Measurements from ENCODE around the gene C1orf210. TPM values are rescaled to one million over a fixed set of nuclear protein-coding genes. Genes with fewer than 3 reads are reported as not detected.

Gene C1orf210
- total and polyA plus RNA-seq, 9 of the 15 experiments (the other 6 are each of a cell fraction or from before 2014, with no cell fraction given): 0.21 TPM; not detected in 8

DNA sequence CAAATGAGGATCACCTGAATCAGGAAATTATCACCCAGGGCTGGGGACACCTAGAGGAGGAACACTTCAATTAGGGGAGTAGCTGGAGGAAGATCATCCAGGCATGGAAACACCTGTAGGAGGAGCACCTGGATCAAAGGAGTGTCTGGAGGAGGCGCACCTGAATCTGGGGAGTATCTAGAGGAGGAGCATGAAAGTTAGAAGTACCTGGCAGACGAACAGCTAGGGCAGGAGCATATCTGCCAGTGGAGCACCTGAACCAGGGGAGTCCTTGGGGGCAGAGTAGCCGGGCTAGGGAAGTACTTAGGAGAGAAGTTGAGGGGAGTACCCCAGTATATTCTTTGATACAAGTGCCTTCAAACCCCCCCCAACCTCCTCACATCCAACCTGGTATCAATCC lies 1.3 kb downstream of the C1orf210 start:
- no peaks in the 10 kb centered on the region for H3K79me2 ChIP-seq (ENCODE audit: control insufficient read depth, insufficient read depth, low read length)
- ChIA-PET CTCF (ENCODE audit: low intra/inter-chr PET ratio) (no interaction called here), POLR2A (interaction anchor here (0.5 to 1.6 kb wide), 3 partner anchors 9 to 130 kb away, joined by 3 to 4 read pairs (median 3); no protein-coding TSS in a partner anchor)
- H3K4me1 ChIP-seq (replicated peaks in 1 of 2; ENCODE audit: control insufficient read depth in 2 of 2, insufficient read depth in 2 of 2, low read length in 2 of 2): peaks cover 0 to 16% of the 10 kb centered on the region in 2 experiments; a peak in 3 of 5 replicates
- no peak overlapping the region for H2AFZ ChIP-seq (ENCODE audit: low read depth, low read length)
- intact Hi-C loops (cut with micrococcal nuclease): no loop called here
- in situ Hi-C loops (cut with MboI): no loop called here
- H3K27ac ChIP-seq (ENCODE audit: extremely low read depth, low read depth, low read length): no peak overlapping the region
- no peak overlapping the region for H3K4me2 ChIP-seq (ENCODE audit: insufficient read depth, low read length)
- DNase-seq (ENCODE audit: extremely low read depth in 1 of 4, low spot score in 3 of 4) (no peak), ATAC-seq (no peak), FAIRE-seq (no peak)
- 5% methylated on average over 3 of the region's 3 CpGs for WGBS (ENCODE audit: insufficient coverage, low coverage, missing lambda C conversion rate)
- H4K20me1 ChIP-seq (replicated peaks; ENCODE audit: control insufficient read depth, insufficient read depth, low read length): peaks cover 8% of the 10 kb centered on the region
- no peak overlapping the region for H3K9ac ChIP-seq (ENCODE audit: insufficient read depth in 1 of 2, low read depth in 2 of 2, low read length in 2 of 2)
- H3K4me3 ChIP-seq: no peak overlapping the region
- peaks cover 3% of the 10 kb centered on the region for H3K9me1 ChIP-seq (ENCODE audit: control insufficient read depth, insufficient read depth, low read length)
- TF ChIP-seq STAT5B (CRISPR knock-in tag; IDR thresholded peaks at IDR 0.05) (no peak), CHD1 (IDR thresholded peaks at IDR 0.05; ENCODE audit: low read length) (no peak), HDAC3 (IDR thresholded peaks at IDR 0.05; ENCODE audit: borderline replicate concordance, partially characterized antibody) (no peak), TCF7 (IDR thresholded peaks at IDR 0.05; ENCODE audit: borderline replicate concordance) (no peak), SREBF1 (IDR thresholded peaks at IDR 0.05; ENCODE audit: borderline replicate concordance, low read depth, low read length) (no peak), ZNF639 (CRISPR knock-in tag; conservative IDR thresholded peaks at IDR 0.05 in 1 of 2, IDR thresholded peaks at IDR 0.05 in 1 of 2) (no peak), NEUROD1 (IDR thresholded peaks at IDR 0.05; ENCODE audit: borderline replicate concordance, low read depth, low read length, partially characterized antibody) (no peak), ZNF354B (CRISPR knock-in tag; IDR thresholded peaks at IDR 0.05) (no peak), ZNF274 (IDR thresholded peaks at IDR 0.05; ENCODE audit: borderline replicate concordance, low read depth, low read length) (no peak), ZNF785 (CRISPR knock-in tag; IDR thresholded peaks at IDR 0.05) (no peak), ZNF217 (CRISPR knock-in tag; IDR thresholded peaks at IDR 0.05) (no peak), TBL1XR1 (IDR thresholded peaks at IDR 0.05; ENCODE audit: low read length in 2 of 2) (no peak), CEBPB (tag; IDR thresholded peaks at IDR 0.05) (no peak), RFX1 (IDR thresholded peaks at IDR 0.05) (no peak)
- TF ChIP-seq, protein P1, sequence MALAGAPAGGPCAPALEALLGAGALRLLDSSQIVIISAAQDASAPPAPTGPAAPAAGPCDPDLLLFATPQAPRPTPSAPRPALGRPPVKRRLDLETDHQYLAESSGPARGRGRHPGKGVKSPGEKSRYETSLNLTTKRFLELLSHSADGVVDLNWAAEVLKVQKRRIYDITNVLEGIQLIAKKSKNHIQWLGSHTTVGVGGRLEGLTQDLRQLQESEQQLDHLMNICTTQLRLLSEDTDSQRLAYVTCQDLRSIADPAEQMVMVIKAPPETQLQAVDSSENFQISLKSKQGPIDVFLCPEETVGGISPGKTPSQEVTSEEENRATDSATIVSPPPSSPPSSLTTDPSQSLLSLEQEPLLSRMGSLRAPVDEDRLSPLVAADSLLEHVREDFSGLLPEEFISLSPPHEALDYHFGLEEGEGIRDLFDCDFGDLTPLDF (CRISPR knock-in tag; IDR thresholded peaks at IDR 0.05): no peak
- TF ChIP-seq, protein P2, sequence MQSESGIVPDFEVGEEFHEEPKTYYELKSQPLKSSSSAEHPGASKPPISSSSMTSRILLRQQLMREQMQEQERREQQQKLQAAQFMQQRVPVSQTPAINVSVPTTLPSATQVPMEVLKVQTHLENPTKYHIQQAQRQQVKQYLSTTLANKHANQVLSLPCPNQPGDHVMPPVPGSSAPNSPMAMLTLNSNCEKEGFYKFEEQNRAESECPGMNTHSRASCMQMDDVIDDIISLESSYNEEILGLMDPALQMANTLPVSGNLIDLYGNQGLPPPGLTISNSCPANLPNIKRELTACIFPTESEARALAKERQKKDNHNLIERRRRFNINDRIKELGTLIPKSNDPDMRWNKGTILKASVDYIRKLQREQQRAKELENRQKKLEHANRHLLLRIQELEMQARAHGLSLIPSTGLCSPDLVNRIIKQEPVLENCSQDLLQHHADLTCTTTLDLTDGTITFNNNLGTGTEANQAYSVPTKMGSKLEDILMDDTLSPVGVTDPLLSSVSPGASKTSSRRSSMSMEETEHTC (IDR thresholded peaks at IDR 0.05): no peak
- TF ChIP-seq, protein P3, sequence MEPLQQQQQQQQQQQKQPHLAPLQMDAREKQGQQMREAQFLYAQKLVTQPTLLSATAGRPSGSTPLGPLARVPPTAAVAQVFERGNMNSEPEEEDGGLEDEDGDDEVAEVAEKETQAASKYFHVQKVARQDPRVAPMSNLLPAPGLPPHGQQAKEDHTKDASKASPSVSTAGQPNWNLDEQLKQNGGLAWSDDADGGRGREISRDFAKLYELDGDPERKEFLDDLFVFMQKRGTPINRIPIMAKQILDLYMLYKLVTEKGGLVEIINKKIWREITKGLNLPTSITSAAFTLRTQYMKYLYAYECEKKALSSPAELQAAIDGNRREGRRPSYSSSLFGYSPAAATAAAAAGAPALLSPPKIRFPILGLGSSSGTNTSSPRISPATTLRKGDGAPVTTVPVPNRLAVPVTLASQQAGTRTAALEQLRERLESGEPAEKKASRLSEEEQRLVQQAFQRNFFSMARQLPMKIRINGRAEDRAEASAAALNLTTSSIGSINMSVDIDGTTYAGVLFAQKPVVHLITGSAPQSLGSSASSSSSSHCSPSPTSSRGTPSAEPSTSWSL (CRISPR knock-in tag; IDR thresholded peaks at IDR 0.05; ENCODE audit: borderline replicate concordance): no peak
- H3K9me3 ChIP-seq (replicated peaks; ENCODE audit: control insufficient read depth, insufficient read depth, low read depth, low read length): no peaks in the 10 kb centered on the region
- no TSS peak for BruUV-seq (replicated peaks)
- H3K36me3 ChIP-seq (ENCODE audit: control insufficient read depth, insufficient read depth, low read length): no peaks in the 10 kb centered on the region
- peaks cover 43 to 81% of the 10 kb centered on the region in 2 experiments for H3K27me3 ChIP-seq (ENCODE audit: control insufficient read depth in 2 of 2, insufficient read depth in 2 of 2, low read length in 2 of 2)
